ENCODE results near the gene SEC24B.
"Not testable (repeated sequence)": the region's sequence is repeated elsewhere in the genome, so short reads cannot be mapped to it uniquely, and the experiment has no call there.

SEC24B gene

GRCh38 chr4:109434007-109434971, 674 bp downstream of the SEC24B start:
- DNase-seq = no peak

- DNase-seq = no peak
Measured at GRCh38 chr4:109435635-109436034, 2.0 kb downstream of the SEC24B start.

GRCh38 chr4:109436504-109436903, 2.9 kb downstream of the SEC24B start:
- no peak for DNase-seq

- DNase-seq = no peak
Measured at GRCh38 chr4:109440948-109441347, 7.3 kb downstream of the SEC24B start.

GRCh38 chr4:109441862-109442458, 8.3 kb downstream of the SEC24B start:
- no peak for DNase-seq

- DNase-seq = no peak
Measured at GRCh38 chr4:109444182-109444844, 10.7 kb downstream of the SEC24B start.

GRCh38 chr4:109447278-109447677, 13.7 kb downstream of the SEC24B start:
- no peak for DNase-seq

GRCh38 chr4:109451544-109452273, 18.1 kb downstream of the SEC24B start:
- DNase-seq = no peak

GRCh38 chr4:109453110-109453509, 19.5 kb downstream of the SEC24B start:
- not testable (repeated sequence) for DNase-seq

- no peak for DNase-seq
Measured at GRCh38 chr4:109462297-109462696, 28.7 kb downstream of the SEC24B start.

GRCh38 chr4:109462802-109463201, 29.2 kb downstream of the SEC24B start:
- no peak for DNase-seq

- no peak for DNase-seq
Measured at GRCh38 chr4:109465069-109465468, 31.5 kb downstream of the SEC24B start.

- no peak for DNase-seq
Measured at GRCh38 chr4:109469915-109470314, 36.3 kb downstream of the SEC24B start.

- no peak for DNase-seq
Measured at GRCh38 chr4:109472343-109472761, 38.7 kb downstream of the SEC24B start.

GRCh38 chr4:109473824-109474223, 40.2 kb downstream of the SEC24B start:
- DNase-seq = no peak

GRCh38 chr4:109486007-109486406, 52.4 kb downstream of the SEC24B start:
- no peak for DNase-seq

- no peak for DNase-seq
Measured at GRCh38 chr4:109494563-109494962, 60.9 kb downstream of the SEC24B start.

- no peak for DNase-seq
Measured at GRCh38 chr4:109495514-109495913, 61.9 kb downstream of the SEC24B start.

GRCh38 chr4:109496875-109497274, 63.3 kb downstream of the SEC24B start:
- no peak for DNase-seq

GRCh38 chr4:109497511-109497910, 63.9 kb downstream of the SEC24B start:
- no peak for DNase-seq

- DNase-seq = no peak
Measured at GRCh38 chr4:109499513-109499912, 65.9 kb downstream of the SEC24B start.

- DNase-seq = no peak
Measured at GRCh38 chr4:109506890-109507289, 73.3 kb downstream of the SEC24B start.

- no peak for DNase-seq
Measured at GRCh38 chr4:109510687-109511086, 77.1 kb downstream of the SEC24B start.

All from stimulated activated CD4-positive, alpha-beta T cell treated with anti-CD3 and anti-CD28 coated beads, Interleukin-4, amount 100 ng/mL, for 4 hours (primary cell).